Erythroblast (primary cell): ENCODE measurements around the gene MALT1.

ENCODE experiments used
- GATA1 ChIP-seq: IDR thresholded peaks from 2 replicates; pipeline ENCODE4 v1.6.1; 2011; ENCODE audit warnings: low read depth, mild to moderate bottlenecking, control low read depth, low read length, moderate library complexity
- POLR2A ChIP-seq: IDR thresholded peaks from 2 replicates; pipeline ENCODE4 v1.6.1; 2011; ENCODE audit warnings: mild to moderate bottlenecking, low read length

- TF ChIP-seq POLR2A (no peak), GATA1 (no peak)
Measured at GRCh38 chr18:58676270-58676669, 5.0 kb downstream of the MALT1 start.
